GM12891 (cell line): ENCODE data around the gene RBKS.

Experiments
- POLR2A ChIP-seq: IDR thresholded peaks from 2 replicates; pipeline ENCODE4 v1.6.1; 2011; ENCODE audit warnings: low read depth, low read length, control low read depth
- POLR2AphosphoS5 ChIP-seq: IDR thresholded peaks from 2 replicates; pipeline ENCODE4 v1.6.1; 2011; ENCODE audit warnings: low read depth, low read length, control low read depth

- TF ChIP-seq POLR2A (no peak), POLR2AphosphoS5 (no peak)
Observed at GRCh38 chr2:27773959-27774358, 116.2 kb downstream of the RBKS start.
